Mucosa of descending colon (tissue), 3 donors: ENCODE data around the gene PDE8B. TPM values are rescaled to one million over a fixed set of nuclear protein-coding genes. Genes with fewer than 3 reads are reported as not detected.

Experiments
- ATAC-seq: fragments of 200-7000 bp; cut with Tn5 transposase; one replicate; pipeline ENCODE4 v1.9.1; 2020; ENCODE audit warnings: mild to moderate bottlenecking, moderate library complexity
- DNase-seq, 3 donors: peaks; one replicate each; pipeline ENCODE4 v3.0.0-alpha.2; 2020
- H3K36me3 ChIP-seq: fragments of 200-600 bp; one replicate; pipeline ENCODE4 v1.8.0; 2021; ENCODE audit warnings: low read depth, mild to moderate bottlenecking
- H3K4me1 ChIP-seq: fragments of 200-600 bp; one replicate; pipeline ENCODE4 v1.8.0; 2021; ENCODE audit warnings: low read depth, mild to moderate bottlenecking
- H3K4me3 ChIP-seq: fragments of 200-600 bp; one replicate; pipeline ENCODE4 v1.8.0; 2021; ENCODE audit warnings: mild to moderate bottlenecking
- H3K9me3 ChIP-seq: fragments of 200-600 bp; one replicate; pipeline ENCODE4 v1.8.0; 2021; ENCODE audit warnings: mild to moderate bottlenecking
- intact Hi-C, 2 donors: fragments of 100-400 bp; cut with DNase I in 1 of 2; cut with micrococcal nuclease in 1 of 2; formaldehyde crosslinking; loops; one replicate each; pipeline versions ENCODE4 v1.11.0 to v1.11.1; 2022; cut with DNase I, micrococcal nuclease
- long read RNA-seq, 2 donors: library from polyadenylated mRNA; unstranded; transcript quantifications; one replicate each; pipeline ENCODE4 v2.0.0, GENCODE V29; 2019 to 2021
- total RNA-seq, 3 donors: library from RNA; stranded (reverse); fragmentation: NEBNext Ultra II Directional in 2 of 3; extraction: Animal tissue kit (Norgen Biotek cat#: 25700) in 2 of 3; gene quantifications; one replicate each; pipeline versions ENCODE4 v1.2.1 to v1.2.4, GENCODE V29; 2021 to 2023
- TF ChIP-seq, protein P1 (sequence below): fragments of 200-600 bp; IDR thresholded peaks from one replicate; pipeline ENCODE4 v1.8.0; 2022; ENCODE audit warnings: antibody characterized with exemption, mild to moderate bottlenecking
- donor health status: DM: no; HTN: no; CAD: no; lungs with moderate emphysema.
- donor health status: DM: no; HTN: no; CAD: no.
- donor health status: DM: no; HTN: yes; CAD: no.

PDE8B gene, protein sequence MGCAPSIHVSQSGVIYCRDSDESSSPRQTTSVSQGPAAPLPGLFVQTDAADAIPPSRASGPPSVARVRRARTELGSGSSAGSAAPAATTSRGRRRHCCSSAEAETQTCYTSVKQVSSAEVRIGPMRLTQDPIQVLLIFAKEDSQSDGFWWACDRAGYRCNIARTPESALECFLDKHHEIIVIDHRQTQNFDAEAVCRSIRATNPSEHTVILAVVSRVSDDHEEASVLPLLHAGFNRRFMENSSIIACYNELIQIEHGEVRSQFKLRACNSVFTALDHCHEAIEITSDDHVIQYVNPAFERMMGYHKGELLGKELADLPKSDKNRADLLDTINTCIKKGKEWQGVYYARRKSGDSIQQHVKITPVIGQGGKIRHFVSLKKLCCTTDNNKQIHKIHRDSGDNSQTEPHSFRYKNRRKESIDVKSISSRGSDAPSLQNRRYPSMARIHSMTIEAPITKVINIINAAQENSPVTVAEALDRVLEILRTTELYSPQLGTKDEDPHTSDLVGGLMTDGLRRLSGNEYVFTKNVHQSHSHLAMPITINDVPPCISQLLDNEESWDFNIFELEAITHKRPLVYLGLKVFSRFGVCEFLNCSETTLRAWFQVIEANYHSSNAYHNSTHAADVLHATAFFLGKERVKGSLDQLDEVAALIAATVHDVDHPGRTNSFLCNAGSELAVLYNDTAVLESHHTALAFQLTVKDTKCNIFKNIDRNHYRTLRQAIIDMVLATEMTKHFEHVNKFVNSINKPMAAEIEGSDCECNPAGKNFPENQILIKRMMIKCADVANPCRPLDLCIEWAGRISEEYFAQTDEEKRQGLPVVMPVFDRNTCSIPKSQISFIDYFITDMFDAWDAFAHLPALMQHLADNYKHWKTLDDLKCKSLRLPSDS
- 1 to 10 TPM in 1 of 3 donors, under 1 TPM in 2; 0.52 to 6.9 (median 0.70) TPM for total RNA-seq
- long read RNA-seq, donor 1, full-length matches to known transcripts, result 1 of 9 reads
- long read RNA-seq, donor 1, partial matches to known transcripts, result 6 of 9 reads
- long read RNA-seq, donor 1, other reads (novel, unspliced or antisense), result 2 of 9 reads
- long read RNA-seq, donor 2, result 0 reads

DNA sequence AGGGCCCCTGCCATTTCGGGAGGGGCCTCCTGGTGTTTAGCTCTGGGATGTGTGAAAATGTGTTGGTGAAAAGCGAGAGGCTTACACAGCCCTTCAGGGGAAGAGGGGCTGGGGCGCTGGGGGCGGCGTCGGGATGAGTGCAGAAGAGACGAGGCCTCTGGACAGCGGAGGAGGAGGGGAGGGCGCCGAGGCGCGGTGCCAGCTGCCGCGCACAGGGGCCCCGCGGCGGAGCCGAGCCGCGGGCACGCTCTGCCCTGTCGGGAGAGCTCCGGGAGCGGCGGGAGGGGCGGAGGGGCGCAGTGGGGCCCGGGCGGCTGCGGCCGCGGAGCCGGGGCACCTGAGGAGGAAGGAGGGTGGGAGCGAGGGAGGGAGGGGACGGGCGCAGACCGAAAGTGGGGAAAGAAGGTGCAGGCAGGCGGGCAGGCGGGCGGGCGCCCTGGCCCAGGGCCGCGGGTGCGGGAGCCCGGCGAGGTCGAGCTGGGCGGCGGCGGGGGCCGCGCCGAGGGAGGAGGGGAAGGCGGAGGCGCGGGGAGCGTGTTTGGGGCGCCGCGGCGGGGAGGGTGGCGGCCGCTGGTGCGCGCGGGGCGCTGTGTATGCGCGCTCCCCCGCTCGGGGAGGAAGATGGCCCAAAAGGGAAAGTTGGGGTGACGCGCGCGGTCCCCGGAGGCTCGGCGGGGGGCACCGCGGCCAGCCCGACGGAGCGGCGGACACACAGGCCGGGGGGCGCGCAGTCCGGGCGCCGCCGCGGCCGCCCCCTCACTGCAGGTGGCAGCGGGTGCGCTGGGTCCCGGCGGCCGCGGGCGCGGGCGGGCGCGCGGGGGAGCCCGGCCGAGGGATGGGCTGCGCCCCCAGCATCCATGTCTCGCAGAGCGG, at the start of gene PDE8B:
TSS of gene PDE8B (plus strand) at position 590 of the 873 bp plus-strand sequence. CDS start at position 836, 246 bp downstream.
- Histone ChIP-seq H3K9me3 (no peaks in the 10 kb centered on the region), H3K36me3 (no peaks in the 10 kb centered on the region), H3K4me3 (no peak within 1 kb of the TSS), H3K4me1 (peaks cover 7% of the 10 kb centered on the region)
- TF ChIP-seq, protein P1, sequence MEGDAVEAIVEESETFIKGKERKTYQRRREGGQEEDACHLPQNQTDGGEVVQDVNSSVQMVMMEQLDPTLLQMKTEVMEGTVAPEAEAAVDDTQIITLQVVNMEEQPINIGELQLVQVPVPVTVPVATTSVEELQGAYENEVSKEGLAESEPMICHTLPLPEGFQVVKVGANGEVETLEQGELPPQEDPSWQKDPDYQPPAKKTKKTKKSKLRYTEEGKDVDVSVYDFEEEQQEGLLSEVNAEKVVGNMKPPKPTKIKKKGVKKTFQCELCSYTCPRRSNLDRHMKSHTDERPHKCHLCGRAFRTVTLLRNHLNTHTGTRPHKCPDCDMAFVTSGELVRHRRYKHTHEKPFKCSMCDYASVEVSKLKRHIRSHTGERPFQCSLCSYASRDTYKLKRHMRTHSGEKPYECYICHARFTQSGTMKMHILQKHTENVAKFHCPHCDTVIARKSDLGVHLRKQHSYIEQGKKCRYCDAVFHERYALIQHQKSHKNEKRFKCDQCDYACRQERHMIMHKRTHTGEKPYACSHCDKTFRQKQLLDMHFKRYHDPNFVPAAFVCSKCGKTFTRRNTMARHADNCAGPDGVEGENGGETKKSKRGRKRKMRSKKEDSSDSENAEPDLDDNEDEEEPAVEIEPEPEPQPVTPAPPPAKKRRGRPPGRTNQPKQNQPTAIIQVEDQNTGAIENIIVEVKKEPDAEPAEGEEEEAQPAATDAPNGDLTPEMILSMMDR, result no peak
- peak; percentile 35 for ATAC-seq
- DNase-seq, result no peak
- intact Hi-C loops, result no loop called here

DNA sequence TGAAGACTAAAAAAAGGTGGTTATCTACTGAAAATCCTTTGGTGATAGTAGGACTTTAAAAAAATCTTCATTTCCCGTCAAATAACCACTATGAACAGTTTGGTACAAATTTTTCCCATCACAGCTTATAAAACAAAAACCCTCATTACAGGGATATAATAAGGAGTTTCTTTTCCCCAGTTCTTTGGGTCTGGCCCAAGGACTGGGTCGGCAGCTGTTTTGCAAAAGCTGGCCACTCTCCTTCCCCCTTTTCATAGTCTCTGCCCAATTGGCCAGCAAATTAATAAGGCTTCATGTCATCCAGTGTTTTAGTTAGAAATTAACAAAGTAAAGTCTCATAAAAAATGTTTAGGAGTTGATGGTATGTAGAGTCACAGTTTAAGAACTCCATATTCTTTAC, 47.0 kb upstream of the PDE8B start:
- DNase-seq (no peak), ATAC-seq (no peak)
- Histone ChIP-seq H3K9me3 (no peaks in the 10 kb centered on the region), H3K4me1 (no peaks in the 10 kb centered on the region), H3K36me3 (no peaks in the 10 kb centered on the region), H3K4me3 (no peak overlapping the region)
- TF ChIP-seq, protein P1, result no peak
- intact Hi-C loops, result no loop called here

DNA sequence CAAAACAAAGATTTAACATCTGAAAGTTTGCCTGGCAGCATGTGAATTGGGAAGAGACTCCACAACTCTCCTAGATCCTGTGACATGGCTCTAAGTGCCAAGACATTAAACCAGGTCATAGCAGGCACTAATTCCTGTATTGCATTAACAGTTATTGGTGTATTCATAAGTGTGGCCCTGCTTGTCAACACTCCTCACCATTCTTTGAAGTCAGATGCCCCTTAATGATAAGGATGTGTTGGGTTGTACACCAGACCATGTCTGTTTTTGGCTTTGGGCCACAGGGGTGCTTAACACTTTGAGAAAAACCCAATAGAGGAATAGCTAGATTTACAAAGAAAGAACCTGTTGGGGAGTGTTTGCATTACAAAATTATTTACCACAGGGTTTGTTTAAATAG, 43.4 kb upstream of the PDE8B start:
- peaks cover 3% of the 10 kb centered on the region for H3K4me1 ChIP-seq
- intact Hi-C loops, result no loop called here
- H3K36me3 ChIP-seq, result no peaks in the 10 kb centered on the region
- no peaks in the 10 kb centered on the region for H3K9me3 ChIP-seq
- TF ChIP-seq, protein P1, result no peak
- DNase-seq (no peak), ATAC-seq (no peak)
- no peak overlapping the region for H3K4me3 ChIP-seq

DNA sequence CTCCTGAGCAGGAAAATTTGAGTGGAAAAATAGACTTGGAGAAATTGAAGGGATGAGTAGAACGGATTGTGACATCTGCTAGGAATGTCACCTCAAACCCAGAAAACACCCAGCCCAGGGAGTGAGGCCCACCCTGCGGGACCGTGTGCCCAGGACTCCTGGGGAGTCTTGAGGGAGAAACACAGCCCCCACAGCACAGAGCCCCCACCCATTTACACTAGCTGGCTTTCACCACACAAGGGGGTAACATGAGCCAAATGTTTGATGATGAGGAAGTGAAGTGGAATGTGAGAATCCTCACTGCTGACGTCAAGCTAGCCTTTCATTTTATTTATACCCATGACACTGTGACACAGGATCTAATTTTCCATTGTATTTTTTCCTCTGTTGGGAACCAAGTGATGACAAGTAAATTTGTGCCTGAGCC, 42.8 kb upstream of the PDE8B start:
- TF ChIP-seq, protein P1, result no peak
- peak; percentile 9 for ATAC-seq
- no peak for DNase-seq
- no peaks in the 10 kb centered on the region for H3K36me3 ChIP-seq
- peaks cover 3% of the 10 kb centered on the region for H3K4me1 ChIP-seq
- intact Hi-C loops, result no loop called here
- H3K4me3 ChIP-seq, result no peak overlapping the region
- H3K9me3 ChIP-seq, result no peaks in the 10 kb centered on the region
